Measurements from ENCODE around the gene PSMD5. TPM values are rescaled to one million over a fixed set of nuclear protein-coding genes. Genes with fewer than 3 reads are reported as not detected.

The PSMD5 gene
- 21.0 and 50.3 TPM in 2 replicates for total RNA-seq

DNA sequence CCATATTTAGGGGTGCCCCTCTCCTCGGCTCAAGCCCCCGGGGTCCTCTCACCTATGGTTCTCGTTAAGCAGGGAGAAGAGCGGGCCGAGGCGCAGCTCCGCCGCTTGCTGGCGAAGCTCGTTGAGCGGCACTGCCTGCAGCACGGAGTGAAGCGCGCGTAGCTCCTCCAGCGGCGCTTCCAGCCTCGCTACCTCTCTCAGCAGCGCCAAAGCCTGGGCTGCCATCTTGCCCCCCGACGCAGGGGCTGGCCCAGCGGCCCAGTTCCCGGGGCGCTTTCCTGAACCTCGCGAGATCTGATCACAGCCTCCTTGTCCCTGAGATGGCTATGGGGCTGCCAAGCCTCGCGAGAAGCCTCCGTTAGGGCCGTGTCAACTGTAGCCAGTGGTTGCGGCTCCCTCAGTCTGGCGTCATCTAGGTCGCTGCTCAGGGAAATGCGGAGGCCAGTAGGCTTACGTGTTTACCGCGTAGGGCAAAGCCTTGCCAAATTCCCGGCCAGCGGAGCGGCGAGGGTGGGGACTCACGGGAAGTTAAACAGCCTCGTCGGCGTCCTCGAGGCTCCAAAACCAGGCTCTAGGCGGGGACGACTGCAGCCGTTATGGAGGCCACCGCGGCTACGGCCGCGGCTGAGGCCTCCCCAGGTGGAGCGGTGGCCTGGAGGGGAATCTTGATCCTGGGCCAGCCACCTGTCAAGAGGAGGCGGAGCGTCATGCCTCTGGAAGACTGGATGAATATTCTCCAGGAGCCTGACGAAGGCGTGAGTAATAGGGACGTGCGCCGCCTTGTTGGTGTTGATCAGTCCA, at the start of gene PSMD5:
Gene PSMD5, minus strand, starts transcription at position 238 of the 801 bp plus-strand sequence. Its CDS starts 13 bp downstream, at position 225.

GRCh38 chr9:120876842-120877240, 34.1 kb upstream of the PSMD5 start, which contains the start of gene PHF19:
PHF19 (minus strand) TSS chr9:120877188; CDS start chr9:120874741, 2,447 bp downstream.

DNA sequence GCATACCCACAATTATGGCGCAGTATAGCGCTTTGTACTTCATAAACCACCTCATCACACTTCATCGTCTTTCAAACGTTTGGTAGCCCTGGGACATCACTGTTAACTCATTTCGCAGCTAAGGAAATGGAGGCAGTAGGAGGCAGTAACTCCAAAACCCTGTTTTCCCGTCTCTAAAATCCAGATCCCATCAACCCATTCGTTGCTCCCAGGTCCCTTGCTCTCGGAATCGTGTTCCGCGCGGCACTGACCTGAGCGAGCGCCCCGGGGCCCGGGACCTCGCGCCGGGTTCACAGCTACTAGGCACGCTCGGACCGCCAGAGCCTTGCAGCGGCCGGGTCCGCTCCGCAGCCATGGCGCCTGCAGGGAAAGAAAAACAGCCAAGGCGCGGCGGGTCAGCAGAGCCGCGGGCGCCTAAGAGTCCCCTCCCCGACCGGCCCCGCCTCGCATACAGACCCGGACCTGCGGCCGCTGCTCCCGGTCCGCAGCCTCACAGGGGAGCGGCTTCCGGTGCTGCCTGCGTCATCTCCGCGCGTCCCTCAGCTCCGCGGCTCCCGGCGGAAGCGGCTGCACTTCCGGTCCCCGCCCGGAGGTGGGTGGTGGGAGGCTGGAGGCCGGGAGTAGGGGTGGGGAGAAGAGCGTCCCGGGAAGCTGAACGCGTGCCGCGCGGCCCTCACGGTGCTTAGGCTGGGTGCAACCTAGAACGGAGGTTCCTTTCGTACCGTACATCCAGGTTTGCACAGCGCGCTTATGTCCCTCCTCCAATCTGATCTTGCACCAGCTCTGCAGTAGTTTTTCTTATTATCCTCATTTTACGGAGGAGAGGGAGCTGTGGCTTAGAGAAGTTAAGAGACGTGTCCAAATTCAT, 49.6 kb downstream of the PSMD5 start, which contains the start of gene FBXW2:
Gene FBXW2, minus strand, starts transcription at position 519 of the 868 bp plus-strand sequence. CDS start 5,158 bp downstream, outside the sequence.

Other genes with a start within 250 kb of the PSMD5 start
- gene MEGF9, start 128.5 kb downstream of the PSMD5 start, total RNA-seq: 3.1 and 9.0 TPM in 2 replicates
- 28.9 and 31.5 TPM in 2 replicates for gene FBXW2, start 49.5 kb downstream of the PSMD5 start, total RNA-seq
- gene PHF19, start 34.3 kb upstream of the PSMD5 start, total RNA-seq: 20.1 and 67.6 TPM in 2 replicates
- 1.1 and 1.7 TPM in 2 replicates for gene TRAF1, start 83.9 kb upstream of the PSMD5 start, total RNA-seq
- gene C5, start 207.4 kb upstream of the PSMD5 start, total RNA-seq: 0.66 and 2.4 TPM in 2 replicates
- 4.6 and 11.2 TPM in 2 replicates for gene CNTRL, start 232.0 kb upstream of the PSMD5 start, total RNA-seq

Data from placental pericyte (primary cell).